Stimulated activated CD8-positive, alpha-beta memory T cell treated with anti-CD3 and anti-CD28 coated beads, Interleukin-12 subunit alpha, Interleukin-12 subunit beta, amount 100 ng/mL, for 24 hours (primary cell): ENCODE data around the gene GOSR1.
"Not testable (repeated sequence)": the region's sequence is repeated elsewhere in the genome, so short reads cannot be mapped to it uniquely, and the experiment has no call there.

ENCODE experiments used
- DNase-seq: peaks from one replicate; pipeline ENCODE4 v3.0.0-alpha.2; 2020; ENCODE audit errors: extremely low read depth

The GOSR1 gene

GRCh38 chr17:30477083-30477773 lies at the start of gene GOSR1:
Gene GOSR1, plus strand, starts transcription at chr17:30477408. Its CDS starts 26 bp downstream, at chr17:30477434.
- DNase-seq, result peak; percentile 79

- no peak for DNase-seq
These were observed 49.6 kb upstream of the GOSR1 start for GRCh38 chr17:30427611-30428010.

DNA sequence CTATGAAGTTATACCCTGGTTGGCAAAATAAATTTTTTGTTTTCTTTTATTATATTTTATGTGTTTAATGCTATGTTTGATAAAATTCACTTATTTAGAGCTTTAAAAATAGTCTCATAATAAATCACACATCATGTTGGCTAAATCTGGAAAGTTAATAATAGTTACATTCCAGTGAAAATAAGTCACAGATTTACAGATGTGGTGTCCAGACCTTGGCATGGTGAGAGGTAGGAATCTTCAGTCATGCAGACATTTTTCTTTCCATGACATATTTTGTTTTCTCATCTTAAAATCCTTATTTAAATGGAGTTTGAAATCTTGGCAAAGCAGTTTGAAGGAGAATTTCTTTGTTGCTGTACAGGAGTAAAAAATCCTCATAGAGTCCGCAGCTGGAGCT lies 48.1 kb upstream of the GOSR1 start:
- no peak for DNase-seq

DNA sequence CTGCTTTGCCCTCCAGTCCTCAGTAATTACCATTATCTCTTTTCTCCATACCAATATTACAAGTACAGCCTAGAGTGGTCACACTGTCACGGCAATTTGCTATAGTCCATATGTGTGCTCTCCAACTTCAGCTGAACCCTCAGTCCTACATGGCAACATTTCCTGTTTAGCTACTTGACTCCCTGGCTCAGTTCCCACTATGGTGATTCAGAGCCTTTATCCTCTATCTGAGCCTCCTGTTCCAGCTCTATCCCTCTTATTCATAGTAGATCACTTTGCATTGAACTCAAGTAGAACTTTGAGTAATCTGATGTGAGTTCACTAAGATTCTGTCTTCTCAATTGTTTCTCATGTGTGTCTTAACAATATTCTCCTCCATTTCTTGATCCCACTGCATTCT lies 43.7 kb upstream of the GOSR1 start:
- no peak for DNase-seq

DNA sequence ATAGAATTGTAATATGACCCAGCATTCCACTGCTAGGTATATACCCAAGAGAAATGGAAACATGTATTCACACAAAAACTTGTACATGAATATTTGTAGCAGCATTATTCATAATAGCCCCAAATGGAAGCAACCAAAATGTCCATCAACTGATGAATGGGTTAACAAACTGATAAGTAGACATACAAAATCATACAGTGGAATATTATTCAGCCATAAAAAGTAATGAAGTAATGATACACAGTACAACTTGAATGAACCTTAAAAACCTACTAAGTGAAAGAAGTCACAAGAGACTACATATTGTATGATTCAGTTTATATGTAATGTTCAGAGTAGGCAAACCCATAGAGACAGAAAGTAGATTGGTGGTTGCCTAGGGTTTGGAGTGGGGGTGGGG lies 40.5 kb upstream of the GOSR1 start:
- DNase-seq, result no peak

GRCh38 chr17:30443721-30444120 lies 33.5 kb upstream of the GOSR1 start:
- no peak for DNase-seq

DNA sequence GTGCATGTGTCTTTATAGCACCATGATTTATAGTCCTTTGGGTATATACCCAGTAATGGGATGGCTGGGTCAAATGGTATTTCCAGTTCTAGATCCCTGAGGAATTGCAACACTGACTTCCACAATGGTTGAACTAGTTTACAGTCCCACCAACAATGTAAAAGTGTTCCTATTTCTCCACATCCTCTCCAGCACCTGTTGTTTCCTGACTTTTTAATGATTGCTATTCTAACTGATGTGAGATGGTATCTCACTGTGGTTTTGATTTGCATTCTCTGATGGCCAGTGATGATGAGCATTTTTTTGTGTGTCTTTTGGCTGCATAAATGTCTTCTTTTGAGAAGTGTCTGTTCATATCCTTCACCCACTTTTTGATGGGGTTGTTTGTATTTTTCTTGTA lies 30.6 kb upstream of the GOSR1 start:
- DNase-seq, result not testable (repeated sequence)

DNA sequence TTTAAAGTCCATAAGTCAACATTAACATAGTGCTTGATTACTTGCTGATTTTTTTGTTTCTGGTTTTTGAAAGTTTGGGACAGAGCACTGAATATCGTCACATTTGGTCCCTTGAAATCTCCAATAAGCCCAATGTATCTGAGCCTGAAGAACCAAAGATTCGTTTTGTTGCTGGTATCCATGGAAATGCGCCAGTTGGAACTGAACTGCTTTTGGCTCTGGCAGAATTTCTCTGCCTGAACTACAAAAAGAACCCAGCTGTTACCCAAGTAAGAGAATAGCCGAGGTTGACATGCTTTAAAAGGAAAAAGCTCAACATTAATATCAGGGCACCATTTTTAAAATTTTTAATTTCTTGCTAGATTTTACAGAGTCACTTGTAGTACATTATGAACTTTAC lies 27.7 kb upstream of the GOSR1 start:
- DNase-seq, result no peak

DNA sequence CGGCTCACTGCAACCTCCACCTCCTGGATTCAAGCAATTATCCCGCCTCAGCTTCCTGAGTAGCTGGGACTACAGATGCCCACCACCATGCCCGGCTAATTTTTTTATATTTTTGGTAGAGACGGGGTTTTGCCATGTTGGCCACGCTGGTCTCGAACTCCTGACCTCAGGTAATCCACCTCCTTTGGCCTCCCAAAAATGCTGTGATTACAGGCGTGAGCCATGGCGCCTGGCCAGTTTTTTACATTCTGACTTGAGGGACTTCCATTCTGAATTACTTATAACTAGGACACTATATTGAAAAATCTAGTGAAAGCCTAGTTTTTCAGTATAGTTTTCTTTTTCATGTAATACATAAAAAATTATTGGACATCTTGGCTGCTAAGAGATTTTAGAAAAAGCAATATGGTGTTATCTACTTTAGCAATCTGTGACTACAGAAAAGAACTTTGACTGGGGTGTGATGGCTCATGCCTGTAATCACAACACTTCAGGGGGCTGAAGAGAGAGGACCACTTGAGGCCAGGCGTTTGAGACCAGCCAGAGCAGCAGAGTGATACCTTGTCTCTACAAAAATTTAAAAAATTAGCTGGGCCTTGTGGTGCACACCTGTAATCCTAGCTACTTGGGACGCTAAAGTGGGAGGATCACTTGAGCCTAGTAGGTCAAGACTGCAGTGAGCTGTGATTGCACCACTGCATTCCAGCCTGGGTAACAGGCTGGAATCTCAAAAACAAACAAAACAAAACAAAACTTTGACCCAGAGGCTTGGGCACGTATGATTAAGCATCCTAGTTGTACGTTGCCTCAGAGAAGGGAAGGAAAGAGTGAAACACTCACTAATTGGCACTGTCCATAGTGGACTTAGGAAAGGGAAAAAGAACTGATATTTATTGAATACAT lies 26.8 kb upstream of the GOSR1 start:
- no peak for DNase-seq

DNA sequence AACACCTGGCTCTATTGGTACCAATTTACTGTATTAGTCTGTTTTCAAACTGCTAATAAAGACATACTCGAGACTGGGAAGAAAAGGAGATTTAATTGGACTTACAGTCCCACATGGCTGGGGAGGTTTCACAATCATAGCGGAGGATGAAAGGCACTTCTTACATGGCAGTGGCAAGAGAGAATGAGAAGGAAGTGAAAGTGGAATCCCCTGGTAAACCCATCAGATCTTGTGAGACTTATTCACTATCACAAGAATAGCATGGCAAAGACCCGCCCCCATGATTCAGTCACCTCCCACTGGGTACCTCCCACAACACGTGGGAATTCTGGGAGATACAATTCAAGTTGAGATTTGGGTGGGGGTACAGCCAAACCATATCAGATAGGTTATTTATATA lies 22.6 kb upstream of the GOSR1 start:
- no peak for DNase-seq

DNA sequence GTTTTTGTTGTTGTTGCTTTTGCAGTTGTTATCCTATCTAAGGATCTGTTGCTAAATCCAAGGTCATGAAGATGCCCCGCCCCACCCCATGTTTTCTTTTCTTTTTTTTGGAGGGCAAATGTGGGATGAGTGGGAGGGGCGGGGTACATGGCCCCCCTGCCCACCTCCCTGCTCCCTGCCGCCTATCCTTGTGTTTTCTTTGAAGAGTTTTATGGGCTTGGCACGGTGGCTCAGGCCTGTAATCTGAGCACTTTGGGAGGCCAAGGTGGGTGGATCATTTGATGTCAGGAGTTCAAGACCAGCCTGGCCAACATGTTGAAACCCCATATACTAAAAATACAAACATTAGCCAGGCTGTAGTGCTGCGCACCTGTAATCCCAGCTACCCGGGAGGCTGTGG lies 18.8 kb upstream of the GOSR1 start:
- DNase-seq, result no peak

DNA sequence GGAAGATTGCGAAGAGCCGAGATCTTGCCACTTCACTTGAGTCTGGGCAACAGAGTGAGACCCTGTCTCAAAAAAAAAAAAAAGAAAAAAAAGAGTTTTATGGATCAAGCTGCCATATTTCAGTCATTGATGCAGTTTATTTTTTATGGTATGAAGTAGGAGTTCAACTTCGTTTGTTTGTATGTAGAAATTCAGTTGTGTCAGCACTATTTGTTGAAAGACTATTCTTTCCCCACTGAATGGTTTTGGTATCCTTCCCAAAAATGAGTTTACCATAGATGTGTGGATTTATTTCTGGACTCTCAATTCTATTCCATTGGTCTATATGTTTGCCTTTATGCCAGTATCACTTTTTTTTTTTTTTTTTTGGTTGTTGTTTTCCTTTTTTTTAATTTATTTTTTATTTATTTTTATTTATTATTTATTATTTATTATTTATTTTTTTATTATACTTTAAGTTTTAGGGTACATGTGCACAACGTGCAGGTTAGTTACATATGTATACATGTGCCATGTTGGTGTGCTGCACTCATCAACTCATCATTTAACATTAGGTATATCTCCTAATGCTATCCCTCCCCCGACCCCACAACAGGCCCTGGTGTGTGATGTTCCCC lies 18.3 kb upstream of the GOSR1 start:
- DNase-seq, result not testable (repeated sequence)

DNA sequence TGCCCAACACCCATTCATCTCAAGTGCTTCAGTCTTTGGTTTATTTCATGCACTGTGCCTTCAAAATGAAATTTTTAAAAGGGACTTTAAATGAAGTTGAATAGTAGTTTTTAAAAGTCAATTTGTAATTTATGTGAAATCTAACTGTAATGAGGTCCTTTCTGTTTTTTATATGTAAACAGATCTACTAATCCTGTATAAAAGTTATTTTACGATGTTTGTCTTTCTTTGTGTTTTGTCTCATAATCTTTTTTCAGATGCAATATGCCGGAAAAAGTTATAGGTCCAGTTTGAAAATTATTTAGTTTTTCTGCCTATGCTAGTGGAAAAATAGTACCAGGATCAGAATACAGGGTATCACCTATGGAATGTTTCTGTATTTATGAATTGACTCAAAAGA lies 8.7 kb upstream of the GOSR1 start:
- no peak for DNase-seq

GRCh38 chr17:30472238-30472890 lies 4.8 kb upstream of the GOSR1 start:
- DNase-seq, result no peak

DNA sequence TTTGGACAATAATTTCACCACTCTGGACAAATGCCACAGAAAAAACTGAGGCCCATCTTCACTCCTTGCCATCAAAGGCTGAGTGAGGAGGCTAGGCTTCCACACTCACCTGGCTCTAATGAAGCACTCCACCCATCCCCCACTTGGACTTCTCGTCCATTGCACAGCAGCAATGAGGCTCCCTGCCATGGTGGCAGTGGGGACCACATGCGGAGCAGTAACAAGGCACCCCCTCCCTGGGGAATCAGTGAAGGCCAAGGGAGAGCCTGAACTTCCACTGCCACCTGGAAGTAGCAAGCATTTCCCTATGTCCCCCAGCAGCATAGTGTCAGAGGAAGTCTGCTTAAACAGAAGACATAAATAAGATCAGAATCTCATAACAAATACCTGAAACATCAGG lies 2.0 kb upstream of the GOSR1 start:
- DNase-seq, result no peak

DNA sequence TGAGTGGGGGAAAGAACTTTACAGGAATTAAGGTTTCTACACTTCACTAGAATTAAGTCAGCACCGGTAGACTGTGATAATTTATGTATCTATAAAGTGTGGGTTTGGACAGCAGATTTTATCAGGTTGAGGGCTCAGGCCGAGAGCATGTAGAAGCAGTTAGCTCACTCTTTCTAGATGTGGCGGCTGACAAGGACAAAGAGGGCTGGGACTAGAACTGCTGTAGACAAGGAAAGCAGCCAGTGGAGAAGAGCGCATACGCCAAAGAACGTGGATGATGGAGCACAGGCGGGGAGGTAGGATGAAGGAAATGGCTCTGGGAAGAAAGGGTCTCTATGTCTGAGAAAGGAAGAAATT lies 504 bp upstream of the GOSR1 start:
- DNase-seq, result no peak

DNA sequence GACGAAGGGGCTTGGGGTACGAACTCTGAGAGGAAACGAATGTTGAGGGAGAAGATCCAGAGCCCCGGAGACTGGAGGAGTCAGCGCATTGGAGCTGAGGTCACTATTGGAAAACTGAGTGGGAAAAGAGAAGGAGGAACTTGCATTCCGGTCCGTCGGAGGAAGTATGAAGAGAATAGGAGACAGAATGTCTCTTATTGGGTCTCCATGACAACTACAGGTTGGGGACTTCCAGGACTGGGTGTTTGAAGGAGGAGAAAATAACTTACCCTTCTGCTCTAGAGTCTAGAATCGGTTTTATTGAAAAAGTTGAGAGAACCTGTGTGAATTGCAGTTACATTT lies 537 bp downstream of the GOSR1 start:
- DNase-seq, result no peak

DNA sequence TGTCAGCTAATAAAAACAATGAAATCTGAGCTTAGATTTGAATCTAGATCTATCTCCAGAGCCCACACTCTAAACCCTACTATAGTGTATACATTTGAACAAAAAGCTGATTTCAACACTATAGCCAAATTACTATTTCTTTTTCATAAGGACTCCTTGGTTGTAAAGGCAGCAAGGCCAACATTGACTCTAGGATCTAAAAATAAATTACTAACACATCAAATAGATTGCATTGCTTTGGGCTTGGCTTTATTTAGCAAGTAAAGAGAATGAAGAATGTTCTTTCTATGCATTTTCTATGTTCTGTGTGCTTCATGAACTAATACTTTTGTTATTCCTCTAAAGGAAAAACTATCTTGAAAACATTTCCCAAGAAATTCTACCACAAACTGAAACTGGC lies 5.3 kb downstream of the GOSR1 start:
- DNase-seq, result no peak

- DNase-seq, result no peak
These were observed 6.0 kb downstream of the GOSR1 start for GRCh38 chr17:30483159-30483558.

DNA sequence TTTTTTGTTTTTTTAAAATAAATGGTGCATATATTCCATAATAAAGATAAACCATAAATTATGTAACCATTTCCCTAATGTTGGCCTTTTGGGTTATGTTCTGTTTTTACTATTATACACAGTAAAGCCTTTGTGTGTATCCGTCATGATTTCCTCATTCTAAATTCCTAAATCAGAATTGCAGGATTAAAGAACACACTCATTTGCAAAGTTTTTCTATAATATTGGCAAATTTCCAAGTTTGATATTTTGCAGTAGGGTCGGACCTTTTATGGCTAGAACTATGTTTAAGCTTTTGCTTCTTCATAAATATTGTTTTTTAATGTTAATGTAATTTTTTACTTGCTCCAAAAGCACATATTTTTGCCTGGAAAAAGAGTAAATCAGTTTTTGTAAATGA lies 16.6 kb downstream of the GOSR1 start:
- no peak for DNase-seq

DNA sequence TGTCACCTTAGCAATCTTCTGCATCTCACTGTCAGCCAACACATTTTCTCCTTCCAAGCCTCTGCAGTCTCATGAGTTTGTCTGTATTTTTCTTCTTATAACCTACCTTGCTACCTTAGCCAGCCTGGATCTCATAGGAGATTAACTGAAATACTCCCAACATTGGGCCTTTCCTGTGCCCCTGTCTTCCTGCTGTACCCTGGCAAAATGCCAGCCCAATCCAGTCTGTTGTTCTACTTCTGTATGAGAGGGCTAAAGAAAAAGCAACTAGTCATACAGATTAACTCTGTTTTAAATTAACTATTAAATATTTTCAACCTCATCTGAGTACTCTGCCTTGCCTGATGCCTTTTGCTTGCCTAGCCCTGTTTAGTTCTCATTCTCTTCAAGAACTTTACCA lies 18.4 kb downstream of the GOSR1 start:
- DNase-seq, result no peak

GRCh38 chr17:30503558-30503957 lies 26.4 kb downstream of the GOSR1 start:
- no peak for DNase-seq
